Loucy (cell line): ENCODE measurements around the gene FEZ2.

ENCODE experiments used
- CTCF ChIP-seq: fragments of 200-600 bp; sonication (generic); conservative IDR thresholded peaks from 2 replicates; pipeline ENCODE4 v1.5.1; 2014; ENCODE audit warnings: mild to moderate bottlenecking, antibody characterized with exemption, low read length
- EZH2phosphoT487 ChIP-seq: fragments of 200-600 bp; IDR thresholded peaks from 2 replicates; pipeline ENCODE4 v1.6.1; 2018; ENCODE audit warnings: antibody characterized with exemption, mild to moderate bottlenecking, moderate library complexity, borderline replicate concordance

- no peak for TF ChIP-seq CTCF
- no peak for TF ChIP-seq EZH2phosphoT487
These were observed 28.8 kb upstream of the FEZ2 start for GRCh38 chr2:36626756-36627155.
